AG08396 (cell line): Measurements from ENCODE around the gene ALAS2.
"Not testable (repeated sequence)": the region's sequence is repeated elsewhere in the genome, so short reads cannot be mapped to it uniquely, and the experiment has no call there.

Experiments
- DNase-seq: peaks from one replicate; pipeline ENCODE4 v3.0.0; 2012; ENCODE audit warnings: low spot score, mixed read lengths

Gene ALAS2, protein sequence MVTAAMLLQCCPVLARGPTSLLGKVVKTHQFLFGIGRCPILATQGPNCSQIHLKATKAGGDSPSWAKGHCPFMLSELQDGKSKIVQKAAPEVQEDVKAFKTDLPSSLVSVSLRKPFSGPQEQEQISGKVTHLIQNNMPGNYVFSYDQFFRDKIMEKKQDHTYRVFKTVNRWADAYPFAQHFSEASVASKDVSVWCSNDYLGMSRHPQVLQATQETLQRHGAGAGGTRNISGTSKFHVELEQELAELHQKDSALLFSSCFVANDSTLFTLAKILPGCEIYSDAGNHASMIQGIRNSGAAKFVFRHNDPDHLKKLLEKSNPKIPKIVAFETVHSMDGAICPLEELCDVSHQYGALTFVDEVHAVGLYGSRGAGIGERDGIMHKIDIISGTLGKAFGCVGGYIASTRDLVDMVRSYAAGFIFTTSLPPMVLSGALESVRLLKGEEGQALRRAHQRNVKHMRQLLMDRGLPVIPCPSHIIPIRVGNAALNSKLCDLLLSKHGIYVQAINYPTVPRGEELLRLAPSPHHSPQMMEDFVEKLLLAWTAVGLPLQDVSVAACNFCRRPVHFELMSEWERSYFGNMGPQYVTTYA

DNA sequence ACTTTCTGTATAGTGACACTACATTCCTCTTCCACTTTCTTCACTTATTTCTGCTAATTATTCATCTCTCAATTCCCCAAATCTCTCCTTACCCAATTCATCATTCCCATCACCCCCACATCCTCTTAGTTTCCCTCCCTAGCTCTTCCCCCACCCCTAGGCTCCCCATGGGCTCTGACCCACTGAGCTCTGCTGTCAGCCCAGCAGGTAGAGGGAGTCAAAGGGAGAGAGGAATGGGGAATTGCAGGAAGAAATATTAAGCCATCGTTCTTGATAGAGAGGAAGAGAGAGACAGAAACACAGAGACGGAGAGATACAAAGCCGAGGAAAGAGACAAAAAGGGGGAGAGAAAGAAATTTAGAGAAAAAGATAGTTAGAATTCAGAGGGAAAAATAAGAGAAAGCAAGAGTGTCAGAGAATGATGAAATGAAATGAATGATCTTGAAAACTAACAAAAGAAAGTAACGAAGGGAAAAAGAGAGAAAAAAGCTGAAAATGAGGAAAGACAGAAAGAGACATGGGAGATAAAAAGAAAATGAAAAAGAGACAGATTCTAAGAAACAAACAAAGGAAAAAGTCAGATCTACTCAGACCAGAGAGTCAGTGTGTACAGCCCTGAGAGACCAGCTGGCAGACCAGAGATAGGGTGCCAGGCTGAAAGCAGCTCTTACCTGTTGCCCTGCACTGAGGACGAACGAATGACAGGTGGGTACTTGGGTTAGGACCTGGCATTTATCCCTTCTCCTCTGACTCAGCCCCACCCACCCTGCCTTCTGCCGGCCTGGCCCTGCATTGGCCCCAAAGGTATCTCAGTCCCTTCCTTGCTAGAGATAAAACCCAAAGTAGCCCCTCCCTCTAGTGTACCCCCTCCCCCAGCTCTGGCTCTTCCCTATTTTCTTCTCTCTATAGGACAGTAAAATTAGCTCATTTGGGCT, at the start of gene ALAS2:
TSS of gene ALAS2 (minus strand) at position 707 of the 935 bp plus-strand sequence. CDS start 4,977 bp downstream, outside the sequence.
- no peak for DNase-seq

DNA sequence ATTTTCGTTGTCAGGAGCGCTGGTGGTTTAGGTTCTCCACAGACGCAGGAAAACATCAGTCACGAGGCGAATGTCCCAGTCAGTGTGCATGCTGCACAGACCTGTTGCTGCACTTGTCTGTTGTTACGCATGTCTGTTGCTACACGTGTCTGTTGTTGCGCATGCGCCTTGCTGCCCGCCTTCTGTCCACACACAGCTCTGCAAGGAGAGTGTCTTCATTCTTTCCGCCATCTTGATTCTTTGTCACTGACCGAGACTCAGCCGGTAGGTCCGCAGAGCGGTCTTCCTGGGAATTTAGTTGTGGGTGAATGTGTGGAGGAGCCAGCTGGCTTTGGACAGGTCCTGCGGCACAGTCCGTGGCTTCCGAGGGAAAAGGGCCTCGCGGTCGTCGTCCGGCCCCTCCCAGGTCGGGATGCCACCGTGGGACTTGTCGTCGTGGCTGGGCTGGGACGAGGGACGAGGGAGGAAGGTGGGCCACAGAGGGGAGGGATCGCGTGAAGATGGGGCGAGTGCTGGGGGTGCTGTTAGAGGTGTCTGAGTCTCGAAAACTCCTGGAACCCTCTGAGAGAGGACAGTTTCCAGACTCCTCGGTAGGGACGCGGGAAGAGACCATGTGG, 44.2 kb upstream of the ALAS2 start, which contains the start of gene PAGE2B:
TSS of gene PAGE2B (plus strand) at position 180 of the 617 bp plus-strand sequence. CDS start 1,012 bp downstream, outside the sequence.
- DNase-seq = no peak

DNA sequence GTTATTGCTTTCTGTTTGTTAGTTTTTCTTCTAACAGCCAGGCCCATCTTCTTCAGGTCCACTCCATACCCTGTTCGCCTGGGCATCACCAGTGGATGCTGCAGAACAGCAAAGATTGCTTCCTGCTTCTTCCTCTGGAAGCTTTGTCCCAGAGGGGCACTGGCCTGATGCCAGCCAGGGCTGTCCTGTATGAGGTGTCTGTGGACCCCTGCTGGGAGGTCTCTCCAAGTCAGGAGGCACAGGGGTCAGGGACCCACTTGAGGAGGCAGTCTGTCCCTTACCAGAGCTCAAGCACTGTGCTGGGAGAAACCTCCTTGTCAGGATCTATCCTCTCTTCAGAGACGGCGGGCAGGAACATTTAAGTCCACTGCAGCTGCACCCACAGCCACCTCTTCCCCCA, 41.5 kb upstream of the ALAS2 start:
- DNase-seq = no peak

DNA sequence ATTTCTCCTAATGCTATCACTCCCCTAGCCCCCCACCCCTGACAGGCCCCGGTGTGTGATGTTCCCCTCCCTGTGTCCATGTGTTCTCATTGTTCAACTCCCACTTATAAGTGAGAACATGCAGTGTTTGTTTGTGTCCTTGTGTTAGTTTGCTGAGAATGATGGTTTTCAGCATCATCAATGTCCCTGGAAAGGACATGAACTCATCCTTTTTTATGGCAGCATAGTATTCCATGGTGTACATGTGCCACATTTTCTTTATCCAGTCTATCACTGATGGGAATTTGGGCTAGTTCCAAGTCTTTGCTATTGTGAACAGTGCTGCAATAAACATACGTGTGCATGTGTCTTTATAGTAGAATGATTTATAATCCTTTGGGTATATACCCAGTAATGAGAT, 36.4 kb upstream of the ALAS2 start:
- not testable (repeated sequence) for DNase-seq

DNA sequence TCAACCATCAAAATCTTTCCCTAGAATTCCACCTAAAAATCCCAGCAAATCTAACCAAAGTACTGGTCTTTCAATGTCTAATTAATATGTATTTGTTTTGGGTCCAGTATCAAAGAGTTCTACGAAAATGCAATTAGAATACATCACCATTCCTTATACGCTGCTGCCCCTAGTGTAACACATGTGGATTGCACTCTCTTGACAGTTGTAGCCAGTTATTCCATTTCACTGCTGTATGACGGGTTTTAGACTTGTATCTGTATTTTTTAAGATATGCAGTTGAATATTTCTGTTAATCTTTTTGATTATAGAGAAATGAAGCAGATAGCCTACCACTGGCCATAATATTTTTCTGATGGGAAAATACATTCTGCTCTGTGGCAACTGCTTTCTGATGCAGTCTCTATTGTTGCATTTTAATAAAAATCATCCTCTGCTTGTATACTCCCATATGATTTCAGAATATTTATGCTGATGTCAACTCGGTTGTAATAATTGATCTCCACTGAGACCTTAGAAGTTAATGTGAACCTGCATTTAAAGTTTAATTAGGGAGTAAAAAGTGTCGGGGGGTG, 27.0 kb upstream of the ALAS2 start:
- DNase-seq = peak; percentile 32

DNA sequence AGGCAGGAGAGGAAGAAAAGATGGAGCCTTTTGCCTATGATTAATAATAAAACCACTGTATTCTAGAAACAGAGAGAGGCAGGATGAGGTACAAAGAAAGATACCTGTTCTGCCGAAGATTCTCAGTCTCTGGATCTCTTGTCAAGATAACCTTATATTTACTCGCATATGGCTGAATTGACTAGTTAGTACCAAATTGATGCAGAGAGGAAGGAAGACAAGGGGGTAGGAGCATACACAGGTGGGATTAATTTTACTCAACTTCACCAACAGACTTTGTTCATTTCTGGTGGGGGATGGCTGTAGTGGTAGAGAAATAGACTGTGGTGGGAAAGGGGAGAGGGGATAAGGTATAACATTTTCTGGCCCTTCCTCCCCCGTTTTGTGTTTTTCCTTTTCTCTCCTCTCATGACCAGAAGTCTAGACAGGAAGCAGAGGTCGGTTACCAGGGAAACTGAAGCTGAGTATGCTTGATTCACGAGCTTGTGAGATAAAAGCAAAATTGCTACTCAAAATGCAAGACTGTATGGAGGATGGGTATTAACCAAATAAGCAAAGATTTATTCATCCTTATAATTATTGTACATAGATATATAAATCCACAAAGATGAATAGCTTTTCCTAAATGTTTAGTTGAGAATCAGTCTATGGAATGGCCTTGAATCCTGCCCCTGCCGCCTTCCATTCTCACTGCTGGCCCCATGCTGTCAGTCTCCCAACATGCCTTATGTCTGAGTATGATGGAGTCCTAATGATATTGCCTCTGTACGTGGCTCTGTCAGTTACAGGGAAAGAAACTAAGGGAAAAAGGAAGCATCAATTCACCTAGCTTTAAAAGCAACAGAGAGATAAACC, 26.3 kb upstream of the ALAS2 start:
- DNase-seq = no peak

DNA sequence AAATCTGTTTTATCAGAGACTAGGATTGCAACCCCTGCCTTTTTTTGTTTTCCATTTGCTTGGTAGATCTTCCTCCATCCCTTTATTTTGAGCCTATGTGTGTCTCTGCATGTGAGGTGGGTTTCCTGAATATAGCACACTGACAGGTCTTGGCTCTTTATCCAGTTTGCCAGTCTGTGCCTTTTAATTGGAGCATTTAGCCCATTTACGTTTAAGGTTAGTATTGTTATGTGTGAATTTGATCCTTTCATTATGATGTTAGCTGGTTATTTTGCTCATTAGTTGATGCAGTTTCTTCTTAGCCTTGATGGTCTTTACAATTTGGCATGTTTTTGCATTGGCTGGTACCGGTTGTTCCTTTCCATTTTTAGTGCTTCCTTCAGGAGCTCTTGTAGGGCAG, 19.8 kb upstream of the ALAS2 start:
- not testable (repeated sequence) for DNase-seq

DNA sequence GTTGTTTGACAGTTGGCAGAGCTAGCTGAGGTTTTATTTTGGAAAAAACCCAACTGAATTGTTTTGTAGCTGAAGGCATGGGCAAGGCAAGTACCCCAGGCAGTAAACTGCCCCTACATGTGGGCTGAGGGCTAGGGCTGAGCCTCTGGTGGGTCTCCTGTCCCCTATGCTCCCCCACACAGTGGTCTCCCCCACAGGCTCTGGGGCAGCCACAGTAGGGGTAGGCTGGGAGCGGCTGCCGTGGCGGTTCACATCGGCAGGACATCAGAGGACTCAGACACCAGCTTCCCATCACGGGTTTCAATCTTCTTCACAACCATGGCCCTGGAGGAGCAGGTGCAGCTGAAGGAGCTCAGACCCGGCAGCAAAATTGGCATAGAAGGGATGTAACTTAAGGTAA, 10.7 kb upstream of the ALAS2 start:
- DNase-seq = no peak

DNA sequence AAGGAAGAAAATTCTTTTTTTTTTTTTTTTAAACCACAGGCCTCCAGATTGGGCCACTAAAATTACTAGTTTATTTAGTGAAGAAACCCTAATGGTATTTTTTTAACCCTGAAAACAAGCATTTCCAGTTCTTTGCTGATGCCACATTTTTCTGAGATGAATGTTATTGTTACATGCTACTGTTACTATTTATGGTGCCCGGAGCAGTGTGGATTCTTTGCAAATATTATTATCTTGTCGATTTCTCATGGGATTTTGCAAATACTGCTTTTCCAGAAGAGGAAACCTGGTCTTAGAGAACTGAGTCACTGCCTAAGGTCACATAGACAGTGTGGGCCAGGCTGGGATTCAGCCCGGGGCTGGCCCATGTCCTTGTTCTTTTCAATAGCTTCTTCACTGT, 8.7 kb upstream of the ALAS2 start:
- DNase-seq = no peak

DNA sequence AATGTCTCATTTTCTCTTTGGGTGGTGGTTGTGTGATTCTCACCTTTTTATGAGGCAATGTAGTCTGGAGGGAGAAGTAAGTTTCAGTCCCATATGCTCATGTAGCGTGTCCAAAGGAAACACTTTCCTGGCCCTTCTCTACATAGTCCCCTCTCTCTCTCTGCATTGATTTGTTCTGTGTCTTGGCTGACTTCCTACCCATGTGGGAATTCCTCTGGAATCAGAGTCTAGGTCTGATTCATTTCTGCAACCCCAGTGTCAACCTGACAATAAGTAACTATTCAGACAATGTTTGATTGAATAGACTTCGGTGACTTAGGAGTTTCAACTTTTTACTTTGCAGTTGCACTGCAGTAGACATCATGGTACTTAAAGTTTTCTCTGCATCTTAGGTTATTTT, 2.7 kb upstream of the ALAS2 start:
- no peak for DNase-seq

DNA sequence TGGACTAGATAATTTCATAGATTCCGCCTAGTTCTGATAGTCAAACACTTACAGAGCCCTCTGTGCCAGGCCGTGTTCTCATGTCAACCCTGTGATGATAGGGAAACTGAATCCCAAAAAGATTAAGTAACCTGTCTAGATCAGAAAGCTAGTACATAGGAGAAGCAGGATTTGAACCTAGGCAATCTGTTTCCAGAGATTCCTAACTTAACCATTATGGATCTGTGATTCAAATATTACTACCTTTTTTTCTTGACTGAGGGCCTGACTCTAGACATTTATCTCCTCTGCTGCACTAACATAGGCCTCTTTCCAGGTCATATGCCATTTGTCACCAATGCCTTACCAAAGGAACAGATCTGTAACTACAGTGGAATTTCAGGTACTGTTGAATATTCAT, 1.5 kb downstream of the ALAS2 start:
- DNase-seq = no peak

DNA sequence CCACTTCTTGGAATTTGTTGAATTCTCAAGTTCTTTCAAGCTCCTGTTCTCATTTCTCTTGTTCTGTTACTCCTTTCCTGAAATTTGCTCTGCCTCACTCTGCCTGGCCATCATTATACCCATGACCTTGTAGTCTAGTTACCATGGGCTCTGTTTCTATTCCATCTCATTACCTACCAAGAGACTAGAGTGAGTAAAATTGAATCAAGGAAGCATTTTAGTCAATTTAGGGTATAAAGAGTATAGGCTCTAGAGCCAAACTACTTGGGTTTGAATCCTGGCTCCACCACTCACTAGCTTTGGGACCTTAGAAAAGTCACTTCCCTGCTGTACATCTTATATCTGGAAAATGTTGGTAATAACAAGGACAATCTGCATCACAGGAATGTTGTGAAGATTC, 2.2 kb downstream of the ALAS2 start:
- DNase-seq = no peak

DNA sequence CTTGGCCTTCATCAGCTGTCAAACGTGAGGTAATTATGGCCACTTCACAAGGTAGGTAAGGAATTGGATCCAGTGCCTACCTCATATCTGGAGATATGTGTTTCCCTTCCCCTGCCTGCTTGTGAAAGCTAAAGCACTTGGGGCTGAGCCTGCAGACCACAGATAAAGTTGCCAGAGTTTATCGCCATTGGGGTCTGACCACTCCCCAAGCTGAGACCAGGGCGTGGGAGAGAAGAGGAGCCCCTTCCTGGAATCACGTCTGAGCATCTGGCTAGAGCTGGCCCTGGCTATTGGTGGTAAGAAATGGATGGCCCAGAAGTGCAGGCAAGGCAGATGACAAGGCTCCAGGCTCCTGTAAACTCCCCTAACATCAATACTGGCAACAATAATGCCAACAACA, 2.7 kb downstream of the ALAS2 start:
- no peak for DNase-seq

DNA sequence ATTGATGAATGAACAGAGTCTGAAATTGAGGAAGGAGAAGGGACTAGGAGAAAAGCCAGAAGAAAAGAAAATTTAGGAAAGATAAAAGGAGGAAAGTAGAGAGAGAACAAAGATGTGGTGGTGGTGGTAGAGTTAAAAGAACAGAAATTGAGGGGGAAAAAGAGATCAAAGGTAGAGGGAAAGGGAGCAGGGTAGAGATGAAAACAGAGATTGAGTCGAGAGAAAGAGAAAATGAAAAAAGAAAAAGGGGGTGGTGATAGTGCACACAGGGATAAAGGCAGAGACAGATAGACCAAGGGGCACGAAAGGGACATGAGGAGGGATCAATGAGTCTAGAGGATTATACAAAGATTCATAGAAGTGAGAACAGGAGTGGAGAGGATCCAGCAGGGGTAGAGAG, 3.9 kb downstream of the ALAS2 start:
- no peak for DNase-seq

DNA sequence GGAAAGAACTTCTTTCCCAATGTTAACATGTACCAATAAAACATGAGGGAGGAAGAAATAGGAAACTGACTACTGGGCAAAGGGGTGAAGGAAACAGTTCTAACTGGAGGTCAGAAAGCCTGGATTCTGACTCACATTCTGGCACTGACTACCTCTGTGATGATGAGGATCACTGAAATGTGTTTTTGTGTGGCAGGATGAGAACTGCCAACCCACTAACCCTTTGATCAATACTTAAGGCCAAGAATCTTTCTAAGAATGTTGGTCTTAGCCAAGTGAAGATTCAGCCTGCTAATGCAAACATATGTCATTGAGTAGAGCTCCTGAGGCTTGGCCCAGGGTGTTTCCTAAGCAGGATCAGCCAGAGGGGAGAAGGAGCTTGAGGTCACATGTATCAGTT, 4.6 kb downstream of the ALAS2 start:
- DNase-seq = no peak

DNA sequence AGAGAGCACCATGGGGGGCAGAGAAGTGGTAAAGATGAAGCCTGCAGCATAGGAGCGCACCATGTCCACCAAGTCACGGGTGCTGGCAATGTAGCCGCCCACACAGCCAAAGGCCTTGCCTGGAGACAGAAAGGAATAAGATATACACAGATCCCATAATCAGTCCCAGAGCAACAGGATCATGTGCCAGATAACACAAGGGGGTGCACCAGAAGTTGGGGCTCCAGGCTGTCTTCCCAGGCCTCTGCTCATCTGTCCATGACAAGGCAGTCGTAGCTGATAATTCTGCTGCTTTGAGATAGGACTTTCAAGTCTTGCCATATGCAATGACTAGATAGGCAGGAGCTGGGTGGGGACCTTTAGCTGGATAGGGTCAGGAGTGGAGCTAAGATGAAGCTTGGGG, 15.9 kb downstream of the ALAS2 start:
- DNase-seq = no peak

DNA sequence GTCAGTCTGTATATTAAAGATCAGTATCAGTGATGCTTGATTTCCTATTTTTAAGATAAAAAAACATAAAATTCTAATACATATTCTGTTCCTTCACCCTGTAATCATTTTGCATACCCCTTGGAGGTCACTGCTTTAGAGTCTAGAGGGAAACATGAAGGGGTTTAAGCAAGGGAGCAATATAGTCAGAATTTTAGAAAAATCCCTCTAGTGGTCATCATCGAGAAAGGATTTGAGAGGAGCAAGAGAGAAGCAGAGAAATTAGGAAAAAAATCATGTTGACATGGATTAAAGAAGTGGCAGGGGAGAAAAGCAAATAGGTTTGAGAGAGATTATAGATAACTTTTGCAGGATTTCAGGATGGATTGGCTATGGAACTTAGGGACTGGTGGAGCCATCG, 19.5 kb downstream of the ALAS2 start:
- DNase-seq = no peak

DNA sequence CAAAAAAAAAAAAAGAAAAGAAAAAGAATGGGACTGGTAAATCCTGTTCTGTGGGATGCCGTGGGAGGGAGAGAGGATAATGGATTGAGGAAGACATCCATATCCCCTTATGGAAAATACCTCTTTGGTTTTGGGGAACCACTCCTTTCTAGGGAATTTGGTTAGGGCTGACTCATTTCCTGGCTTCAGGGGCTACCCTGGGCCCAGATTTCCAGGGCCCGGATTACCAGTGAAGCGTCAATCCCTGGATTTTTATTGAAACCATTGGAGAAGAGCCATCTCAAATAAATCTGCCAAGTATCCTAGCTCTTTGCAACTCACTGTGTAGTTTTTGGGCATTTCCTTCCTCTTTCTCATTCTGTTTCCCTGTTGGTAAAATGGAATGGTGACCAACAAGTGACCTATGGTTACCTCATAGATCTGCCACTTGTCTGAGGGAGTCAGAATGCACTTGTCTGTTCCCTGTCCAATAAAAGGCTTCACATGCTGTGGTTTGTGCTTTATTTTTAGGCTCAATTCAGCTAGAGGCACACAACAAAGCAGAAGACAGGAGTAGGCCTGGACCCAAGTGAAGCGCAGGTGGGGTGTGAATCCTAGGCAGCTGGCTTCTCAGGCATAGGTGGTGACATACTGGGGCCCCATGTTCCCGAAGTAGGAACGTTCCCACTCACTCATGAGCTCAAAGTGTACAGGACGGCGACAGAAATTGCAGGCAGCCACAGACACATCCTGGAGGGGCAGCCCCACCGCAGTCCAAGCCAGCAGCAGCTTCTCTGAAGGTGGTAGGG, 22.0 kb downstream of the ALAS2 start:
- DNase-seq = no peak

DNA sequence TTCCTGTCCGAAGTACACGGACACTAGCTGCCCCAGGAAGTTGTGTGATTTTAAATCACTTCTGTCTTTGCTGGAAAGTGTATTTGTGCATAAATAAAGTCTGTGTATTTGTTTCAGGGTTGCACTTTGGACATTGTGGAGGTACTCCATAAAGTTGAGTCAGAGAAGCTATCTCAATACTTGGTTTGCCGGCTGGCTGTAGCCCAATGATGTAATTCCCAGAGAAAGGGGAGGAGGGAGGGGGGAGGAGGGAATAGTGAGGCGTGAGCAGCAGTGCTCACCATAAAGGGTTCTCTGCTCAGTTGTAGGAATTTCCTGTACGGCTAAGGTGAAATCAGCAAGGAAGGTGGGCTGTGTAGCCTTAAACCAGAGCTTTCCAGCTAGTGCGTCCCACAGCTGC, 23.1 kb downstream of the ALAS2 start:
- DNase-seq = peak; percentile 42
